GM23338 (cell line): ENCODE data around the gene ARID1B.

Source experiments
- CREB1 ChIP-seq: fragments of 250-450 bp; sonication (Bioruptor Pico); IDR thresholded peaks from 2 replicates; pipeline ENCODE4 v1.5.0; 2020; ENCODE audit warnings: low read depth, mild to moderate bottlenecking, moderate library complexity
- EZH2 ChIP-seq: fragments of 200-600 bp; sonication (generic); IDR thresholded peaks from one replicate; pipeline ENCODE4 v1.8.0; 2017; ENCODE audit warnings: antibody characterized with exemption, mild to moderate bottlenecking, low read depth; ENCODE audit not compliant: unreplicated experiment
- POLR2AphosphoS5 ChIP-seq: IDR thresholded peaks from 2 replicates; pipeline ENCODE4 v1.6.1; 2016; ENCODE audit warnings: antibody characterized with exemption, low read depth
- ZNF114 ChIP-seq: fragments of 250-450 bp; sonication (Bioruptor Pico); IDR thresholded peaks from 2 replicates; pipeline ENCODE4 v1.5.0; 2020; ENCODE audit warnings: mild to moderate bottlenecking, moderate library complexity
- TF ChIP-seq, protein P1 (sequence below), 2 experiments: fragments of 200-600 bp in 1 of 2; sonication (generic) in 1 of 2; conservative IDR thresholded peaks; 2 replicates each; pipeline versions ENCODE4 v1.5.1 to v1.6.1; 2016 to 2017; ENCODE audit warnings: antibody characterized with exemption in 2 of 2, low read depth in 2 of 2, mild to moderate bottlenecking in 2 of 2, moderate library complexity in 1 of 2

DNA sequence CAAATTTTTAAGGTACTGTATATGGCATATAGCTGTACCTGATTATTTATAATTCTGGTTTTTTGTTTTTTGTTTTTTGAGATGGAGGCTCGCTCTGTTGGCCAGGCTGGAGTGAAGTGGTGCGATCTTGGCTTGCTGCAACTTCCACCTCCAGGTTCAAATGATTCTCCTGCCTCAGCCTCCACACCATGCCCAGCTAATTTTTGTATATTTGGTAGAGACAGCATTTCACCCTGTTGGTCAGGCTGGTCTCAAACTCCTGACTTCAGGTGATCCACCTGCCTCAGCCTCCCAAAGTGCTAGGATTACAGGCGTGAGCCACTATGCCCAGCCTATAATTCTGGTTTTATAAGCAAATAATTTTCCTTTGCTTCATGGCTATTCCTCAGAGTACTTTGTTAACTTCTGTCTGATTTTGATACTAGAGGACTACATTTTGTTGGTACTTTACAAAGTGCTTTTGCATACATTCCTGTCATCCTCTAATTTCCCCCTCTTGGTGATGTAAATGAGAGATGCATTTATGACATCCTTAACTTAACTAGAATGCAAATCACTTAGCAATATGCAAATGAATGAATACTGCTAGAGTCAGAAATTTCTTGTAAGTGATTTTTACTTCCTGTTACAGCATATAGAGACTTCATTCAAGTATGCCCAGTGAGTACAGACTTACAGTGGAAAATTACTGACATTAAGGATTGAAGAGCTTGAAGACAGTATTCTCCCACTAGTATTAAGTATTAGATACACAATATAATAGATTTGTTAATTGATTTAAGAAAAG lies 35.7 kb upstream of the ARID1B start:
- TF ChIP-seq ZNF114 (CRISPR knock-in tag) (no peak), POLR2AphosphoS5 (no peak), EZH2 (no peak), CREB1 (CRISPR knock-in tag) (no peak)
- TF ChIP-seq, protein P1, sequence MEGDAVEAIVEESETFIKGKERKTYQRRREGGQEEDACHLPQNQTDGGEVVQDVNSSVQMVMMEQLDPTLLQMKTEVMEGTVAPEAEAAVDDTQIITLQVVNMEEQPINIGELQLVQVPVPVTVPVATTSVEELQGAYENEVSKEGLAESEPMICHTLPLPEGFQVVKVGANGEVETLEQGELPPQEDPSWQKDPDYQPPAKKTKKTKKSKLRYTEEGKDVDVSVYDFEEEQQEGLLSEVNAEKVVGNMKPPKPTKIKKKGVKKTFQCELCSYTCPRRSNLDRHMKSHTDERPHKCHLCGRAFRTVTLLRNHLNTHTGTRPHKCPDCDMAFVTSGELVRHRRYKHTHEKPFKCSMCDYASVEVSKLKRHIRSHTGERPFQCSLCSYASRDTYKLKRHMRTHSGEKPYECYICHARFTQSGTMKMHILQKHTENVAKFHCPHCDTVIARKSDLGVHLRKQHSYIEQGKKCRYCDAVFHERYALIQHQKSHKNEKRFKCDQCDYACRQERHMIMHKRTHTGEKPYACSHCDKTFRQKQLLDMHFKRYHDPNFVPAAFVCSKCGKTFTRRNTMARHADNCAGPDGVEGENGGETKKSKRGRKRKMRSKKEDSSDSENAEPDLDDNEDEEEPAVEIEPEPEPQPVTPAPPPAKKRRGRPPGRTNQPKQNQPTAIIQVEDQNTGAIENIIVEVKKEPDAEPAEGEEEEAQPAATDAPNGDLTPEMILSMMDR (conservative IDR thresholded peaks at IDR 0.05; ENCODE audit: low read depth in 2 of 2): no peak
